Measurements from ENCODE around the gene MAP1LC3B.
A peak's percentile ranks its signal among the peaks of the same experiment; 100 is the strongest.

DNA sequence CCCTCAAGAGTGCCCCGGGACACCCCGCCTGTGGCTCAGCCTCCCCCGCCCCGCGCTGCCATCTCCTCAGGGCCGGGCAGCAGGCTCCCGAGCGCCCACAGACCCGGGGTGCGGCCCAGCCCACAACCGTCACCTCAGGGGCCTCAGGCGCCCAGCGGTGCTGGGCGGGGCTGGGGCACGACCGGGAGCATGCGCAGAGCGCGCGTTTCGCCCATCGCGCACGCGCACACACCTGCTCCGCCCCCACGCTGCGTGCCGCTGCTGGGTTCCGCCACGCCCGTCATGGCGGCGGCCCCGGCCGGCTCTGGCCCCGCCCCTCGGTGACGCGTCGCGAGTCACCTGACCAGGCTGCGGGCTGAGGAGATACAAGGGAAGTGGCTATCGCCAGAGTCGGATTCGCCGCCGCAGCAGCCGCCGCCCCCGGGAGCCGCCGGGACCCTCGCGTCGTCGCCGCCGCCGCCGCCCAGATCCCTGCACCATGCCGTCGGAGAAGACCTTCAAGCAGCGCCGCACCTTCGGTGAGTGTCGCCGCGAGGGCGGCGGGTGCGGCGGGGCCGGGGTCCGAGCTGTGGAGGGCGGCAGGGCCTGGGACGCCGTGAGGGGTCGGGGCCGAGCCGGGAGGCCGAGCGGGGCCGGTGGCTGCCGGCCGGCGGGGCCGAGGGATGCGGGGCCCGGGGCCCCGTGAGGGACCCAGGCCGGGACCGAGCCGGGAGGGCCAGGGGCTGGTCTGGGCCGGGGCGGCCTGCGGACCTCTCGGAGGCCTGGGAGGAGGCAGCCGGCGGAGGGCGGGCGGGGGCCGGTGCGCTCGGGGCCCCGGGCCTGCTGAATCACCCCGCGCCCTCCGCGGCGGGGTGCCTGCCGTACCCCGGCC, at the start of gene MAP1LC3B:
- TF ChIP-seq, protein P1, sequence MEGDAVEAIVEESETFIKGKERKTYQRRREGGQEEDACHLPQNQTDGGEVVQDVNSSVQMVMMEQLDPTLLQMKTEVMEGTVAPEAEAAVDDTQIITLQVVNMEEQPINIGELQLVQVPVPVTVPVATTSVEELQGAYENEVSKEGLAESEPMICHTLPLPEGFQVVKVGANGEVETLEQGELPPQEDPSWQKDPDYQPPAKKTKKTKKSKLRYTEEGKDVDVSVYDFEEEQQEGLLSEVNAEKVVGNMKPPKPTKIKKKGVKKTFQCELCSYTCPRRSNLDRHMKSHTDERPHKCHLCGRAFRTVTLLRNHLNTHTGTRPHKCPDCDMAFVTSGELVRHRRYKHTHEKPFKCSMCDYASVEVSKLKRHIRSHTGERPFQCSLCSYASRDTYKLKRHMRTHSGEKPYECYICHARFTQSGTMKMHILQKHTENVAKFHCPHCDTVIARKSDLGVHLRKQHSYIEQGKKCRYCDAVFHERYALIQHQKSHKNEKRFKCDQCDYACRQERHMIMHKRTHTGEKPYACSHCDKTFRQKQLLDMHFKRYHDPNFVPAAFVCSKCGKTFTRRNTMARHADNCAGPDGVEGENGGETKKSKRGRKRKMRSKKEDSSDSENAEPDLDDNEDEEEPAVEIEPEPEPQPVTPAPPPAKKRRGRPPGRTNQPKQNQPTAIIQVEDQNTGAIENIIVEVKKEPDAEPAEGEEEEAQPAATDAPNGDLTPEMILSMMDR (IDR thresholded peaks at IDR 0.05), result peak in 2 of 4 experiments; percentile 14 to 30
- TF ChIP-seq POLR2A (IDR thresholded peaks at IDR 0.05), result peak; percentile 99 to 100

Data from uterus (tissue), 2 donors.